GM12801 (cell line): ENCODE data around the gene DYSF.

Experiments
- CTCF ChIP-seq: IDR thresholded peaks from one replicate; pipeline ENCODE4 v1.5.1; 2011; ENCODE audit warnings: control low read depth; ENCODE audit not compliant: insufficient read length; ENCODE audit errors: extremely low read depth

DYSF gene

GRCh38 chr2:71603311-71603811 lies 150.0 kb downstream of the DYSF start:
- TF ChIP-seq CTCF: no peak

- TF ChIP-seq CTCF: no peak
These were observed 150.7 kb downstream of the DYSF start for GRCh38 chr2:71603851-71604725.

GRCh38 chr2:71604726-71605120 lies 151.4 kb downstream of the DYSF start:
- TF ChIP-seq CTCF: no peak

- no peak for TF ChIP-seq CTCF
These were observed 151.8 kb downstream of the DYSF start for GRCh38 chr2:71605173-71605641.

DNA sequence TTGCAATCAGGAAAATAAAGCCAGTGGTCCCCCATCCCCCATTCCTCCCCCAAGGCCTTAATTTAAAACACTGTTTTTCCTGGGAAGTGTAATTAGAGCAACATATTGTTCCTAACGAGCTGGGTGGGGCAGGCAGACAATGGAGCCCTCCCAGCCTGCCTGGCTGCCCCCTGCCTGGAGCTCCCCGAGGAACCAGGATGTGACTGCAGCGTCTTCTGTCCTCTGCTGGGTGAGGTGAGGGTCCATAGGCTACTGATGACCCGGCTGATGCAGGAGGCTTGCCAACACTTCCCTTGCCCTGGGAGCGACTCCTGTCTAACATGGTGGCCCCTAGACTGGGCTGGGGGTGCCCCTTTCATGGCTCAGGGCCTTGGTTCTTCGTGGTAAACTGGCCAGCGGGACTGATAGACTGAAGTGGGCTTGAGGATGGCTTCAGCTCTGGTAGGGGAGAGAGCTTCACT lies 152.4 kb downstream of the DYSF start:
- no peak for TF ChIP-seq CTCF

- no peak for TF ChIP-seq CTCF
These were observed 152.9 kb downstream of the DYSF start for GRCh38 chr2:71606244-71606643.

DNA sequence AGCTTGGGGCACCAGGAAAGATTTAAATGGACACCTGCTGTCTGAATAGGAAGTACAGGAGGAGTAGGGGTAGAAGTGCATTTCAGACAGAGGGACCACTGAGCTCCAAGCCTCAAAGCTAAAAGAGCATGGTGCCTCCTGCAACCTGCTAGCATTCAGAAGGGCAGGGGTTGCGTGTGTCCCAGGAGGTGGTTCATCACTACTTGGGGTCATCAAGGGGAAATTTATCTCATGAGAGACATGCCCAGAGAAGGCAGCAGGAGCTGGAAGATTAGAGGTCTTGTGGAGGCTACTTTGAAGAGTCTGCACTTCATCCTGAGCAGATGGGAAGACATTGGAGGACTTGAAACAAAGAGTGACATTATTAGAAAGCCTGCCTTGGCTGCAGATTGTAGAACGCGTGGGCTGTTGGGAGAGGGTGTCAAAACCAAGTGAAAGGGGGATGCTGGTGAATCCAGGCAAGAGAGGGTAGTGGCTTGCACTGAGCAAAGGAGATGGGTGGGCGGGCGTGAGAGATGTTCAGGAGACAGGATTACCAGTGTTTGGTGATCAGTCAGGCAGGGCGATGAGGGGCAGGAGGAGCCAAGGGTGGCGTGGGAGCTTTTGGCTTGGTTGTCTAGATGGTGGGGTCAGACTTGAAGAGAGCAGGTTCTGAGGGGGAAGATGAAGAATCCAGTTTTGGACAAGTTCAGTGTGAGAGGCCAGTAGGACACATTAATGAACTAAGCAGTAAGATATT lies 154.0 kb downstream of the DYSF start:
- TF ChIP-seq CTCF: no peak
